GM04503 (cell line): ENCODE results near the gene SLC27A6.
"Not testable (repeated sequence)": the region's sequence is repeated elsewhere in the genome, so short reads cannot be mapped to it uniquely, and the experiment has no call there.

Source experiments
- DNase-seq: peaks from one replicate; pipeline ENCODE4 v3.0.0-alpha.2; 2012; ENCODE audit warnings: low read depth

The SLC27A6 gene

DNA sequence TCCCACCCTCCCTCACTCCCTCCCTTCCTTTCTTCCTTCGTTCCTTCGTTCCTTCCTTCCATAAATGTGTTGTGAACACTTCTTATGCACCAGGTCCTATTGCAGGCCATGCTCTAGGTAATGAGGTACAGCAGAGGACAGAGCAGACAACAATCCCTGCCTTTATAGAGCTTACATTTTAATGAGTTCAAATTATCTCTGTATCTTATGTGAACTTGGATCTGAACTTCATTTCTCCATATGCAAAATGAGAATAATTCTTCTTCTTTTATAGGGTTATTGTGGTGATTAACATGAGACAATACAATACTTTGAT is 37.2 kb downstream of the SLC27A6 start:
- no peak for DNase-seq

DNA sequence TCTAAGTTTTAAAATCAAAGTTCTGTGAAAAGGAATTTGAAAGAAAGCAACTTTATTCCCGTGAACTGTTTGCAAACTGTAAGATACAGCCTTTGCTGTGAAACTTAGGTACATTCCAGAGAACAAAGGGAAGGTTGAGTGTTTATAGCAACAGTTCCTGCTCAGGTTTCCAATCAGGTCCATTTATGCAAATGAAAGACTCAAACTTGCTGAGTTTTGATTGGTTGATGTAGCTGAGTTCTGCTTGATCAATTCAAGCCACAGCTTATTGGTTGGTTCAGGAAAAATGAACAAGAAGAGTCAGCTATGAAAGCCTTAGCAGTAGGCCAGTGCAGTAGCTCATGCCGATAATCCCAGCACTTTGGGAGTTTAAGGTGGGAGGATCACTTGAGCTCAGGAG is 37.9 kb downstream of the SLC27A6 start:
- DNase-seq: no peak

DNA sequence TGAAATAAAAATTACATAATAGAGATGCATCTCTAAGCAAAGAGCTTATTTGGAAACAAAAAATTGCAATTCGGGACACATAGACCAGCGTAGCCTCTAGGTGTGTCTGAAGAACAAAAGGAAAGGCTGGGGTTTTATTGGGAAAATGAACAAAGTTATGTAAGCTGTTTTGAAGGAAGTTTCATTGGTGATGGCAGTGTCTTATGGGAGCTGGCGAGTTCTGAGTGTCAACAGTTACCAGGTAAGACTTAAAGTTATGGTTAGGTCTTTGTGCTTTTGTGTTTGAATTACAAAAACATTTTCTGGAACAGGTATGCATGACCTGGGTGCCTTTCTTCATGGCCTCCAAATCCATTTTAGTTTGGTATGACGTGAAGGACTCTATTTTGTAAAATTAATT is 48.9 kb downstream of the SLC27A6 start:
- DNase-seq: no peak

DNA sequence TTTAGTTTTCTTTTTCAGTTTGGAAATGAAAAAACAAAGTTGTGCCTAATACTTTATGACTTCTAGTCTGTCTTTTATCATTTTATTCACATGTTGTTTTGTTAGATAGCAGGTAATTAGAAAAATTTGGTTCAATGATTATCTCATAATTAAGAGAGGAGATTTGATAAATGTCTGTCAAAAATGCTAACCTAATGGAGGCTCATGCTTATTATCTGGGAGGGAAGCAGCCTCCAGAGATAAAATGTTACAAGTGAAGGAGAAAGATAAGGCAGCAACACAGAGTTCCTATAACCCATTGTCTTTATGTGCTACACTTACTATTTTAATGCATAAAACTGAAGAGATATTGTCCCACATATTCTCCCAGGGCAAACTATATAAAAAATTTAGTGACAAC is 53.5 kb downstream of the SLC27A6 start:
- no peak for DNase-seq

DNA sequence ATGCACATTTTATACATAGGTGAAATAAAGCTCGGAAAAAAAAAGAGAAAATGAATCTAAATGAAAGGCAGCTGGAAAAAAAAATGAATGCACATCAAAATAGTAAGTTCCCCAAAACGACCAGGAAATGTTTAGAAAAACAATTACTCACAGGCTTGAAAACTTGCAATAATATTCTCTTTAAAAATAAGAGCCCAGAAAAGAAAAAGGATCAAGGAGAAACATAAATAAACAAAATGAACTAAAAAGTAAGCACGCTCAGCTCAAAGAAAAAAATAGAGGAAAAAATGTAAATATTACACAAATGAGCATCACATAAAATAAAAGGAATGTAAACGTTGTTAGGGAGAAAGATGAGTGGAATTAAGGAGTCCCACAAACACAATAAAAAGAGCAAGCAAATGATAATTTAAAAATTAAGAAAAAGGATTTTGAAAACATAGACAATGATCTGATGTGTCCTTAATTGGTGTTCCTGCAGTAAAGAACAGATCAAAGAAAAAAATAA is 54.2 kb downstream of the SLC27A6 start:
- DNase-seq: no peak

DNA sequence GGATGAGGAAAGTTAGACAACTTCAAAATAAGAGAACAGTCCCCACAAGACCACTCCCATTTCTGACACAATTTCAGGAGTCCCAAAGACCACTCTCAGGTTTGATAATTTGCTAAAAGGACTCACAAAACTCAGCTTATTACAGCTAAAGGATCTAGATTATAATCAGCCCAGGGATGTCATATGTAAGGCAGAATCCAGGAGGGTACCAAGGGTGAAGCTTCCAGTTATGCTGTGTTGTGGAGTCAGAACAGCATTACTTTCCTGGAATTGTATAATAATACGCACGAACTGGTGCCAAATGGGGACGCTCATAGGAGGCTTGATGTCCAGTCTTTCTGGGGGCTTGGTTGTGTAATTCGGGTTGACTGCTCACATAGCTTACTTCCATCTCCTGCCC is 55.4 kb downstream of the SLC27A6 start:
- DNase-seq: no peak

DNA sequence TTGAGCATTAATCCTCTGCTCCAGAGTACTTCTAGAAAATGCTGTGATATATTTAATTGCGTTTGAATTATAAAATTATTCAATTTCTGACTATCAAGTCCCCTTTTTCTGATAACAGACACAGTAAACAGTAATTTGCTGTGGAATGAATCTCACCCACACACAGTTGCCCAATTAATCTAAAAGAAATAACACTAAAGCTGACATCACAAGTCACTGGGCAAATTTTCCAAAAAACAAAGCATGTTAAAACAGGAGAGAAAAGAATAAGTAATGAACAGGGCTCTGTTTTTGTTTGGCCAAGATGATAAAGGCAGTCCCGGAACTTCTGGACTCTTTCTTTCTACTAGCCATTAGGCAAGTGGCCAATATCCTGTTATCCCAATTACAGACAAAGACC is 56.5 kb downstream of the SLC27A6 start:
- no peak for DNase-seq

DNA sequence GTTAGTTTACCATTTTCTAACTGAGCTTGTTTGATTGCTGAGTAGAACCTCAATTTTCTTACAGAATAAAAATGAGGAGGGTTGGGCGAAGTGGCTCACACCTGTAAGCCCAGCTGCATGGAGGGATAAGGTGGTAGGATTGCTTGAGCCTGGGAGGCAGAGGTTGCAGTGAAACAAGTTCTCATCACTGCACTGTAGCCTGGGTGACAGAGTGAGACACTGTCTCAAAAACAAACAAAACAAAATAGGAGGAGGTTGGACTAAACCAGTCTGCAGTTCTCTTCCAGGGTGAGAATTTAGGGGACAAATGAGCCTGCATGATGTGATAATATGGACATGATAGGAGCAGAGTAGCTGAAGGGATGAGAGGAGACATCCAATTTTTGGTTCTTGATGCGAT is 57.3 kb downstream of the SLC27A6 start:
- no peak for DNase-seq

DNA sequence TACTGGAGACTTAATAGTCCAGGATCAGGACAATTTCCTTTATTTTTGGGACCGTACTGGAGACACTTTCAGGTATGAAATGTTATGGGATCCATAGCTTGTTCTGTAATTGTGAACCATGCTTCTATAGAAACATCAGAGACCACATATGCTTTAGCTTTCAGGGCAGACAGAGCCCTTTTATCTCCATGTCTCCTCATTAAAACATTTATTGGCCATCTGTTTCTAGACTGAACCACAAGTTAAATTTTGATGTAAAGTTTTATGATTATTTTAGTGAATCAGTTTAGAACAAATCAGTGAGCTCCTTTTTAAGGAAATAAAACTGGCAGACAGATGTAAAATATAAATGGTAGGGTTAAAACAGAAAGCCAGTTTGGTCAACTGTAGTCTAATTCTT is 62.0 kb downstream of the SLC27A6 start:
- no peak for DNase-seq

DNA sequence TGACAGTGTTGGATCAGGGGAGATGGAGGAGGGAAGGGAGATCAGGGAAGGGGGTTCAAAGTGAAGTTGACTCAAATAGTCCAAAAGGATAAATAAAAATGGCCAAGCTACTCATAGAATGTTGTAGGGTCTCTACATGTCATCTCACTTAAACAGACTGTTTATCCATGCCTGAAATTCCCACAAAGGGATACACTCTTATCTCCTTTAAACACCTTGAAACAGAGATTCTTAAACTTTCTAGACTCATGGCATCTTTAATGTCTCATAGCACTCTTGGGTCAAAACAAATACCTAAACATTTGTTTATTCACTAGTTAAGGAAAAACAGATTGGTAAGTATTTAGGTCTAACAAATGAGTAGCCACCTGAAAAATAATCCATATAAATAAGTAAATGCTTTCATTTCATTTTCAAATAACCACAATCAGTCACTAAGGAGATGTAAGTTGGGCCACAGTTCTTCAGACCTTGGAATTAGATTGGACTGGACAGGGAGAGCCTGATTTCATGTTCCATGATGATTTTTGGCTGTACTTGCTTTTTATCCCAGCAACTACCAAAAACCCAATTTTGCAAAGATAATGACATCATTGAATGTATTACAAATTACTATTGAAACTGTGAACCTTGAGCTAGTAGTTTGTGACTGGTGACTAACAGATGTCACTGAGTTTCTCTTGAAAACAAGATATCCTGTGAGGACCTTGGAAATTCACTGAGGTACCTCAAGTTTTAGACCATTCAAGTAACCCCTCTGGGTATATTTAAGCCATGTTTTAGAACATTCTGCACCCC is 66.8 kb downstream of the SLC27A6 start:
- no peak for DNase-seq

DNA sequence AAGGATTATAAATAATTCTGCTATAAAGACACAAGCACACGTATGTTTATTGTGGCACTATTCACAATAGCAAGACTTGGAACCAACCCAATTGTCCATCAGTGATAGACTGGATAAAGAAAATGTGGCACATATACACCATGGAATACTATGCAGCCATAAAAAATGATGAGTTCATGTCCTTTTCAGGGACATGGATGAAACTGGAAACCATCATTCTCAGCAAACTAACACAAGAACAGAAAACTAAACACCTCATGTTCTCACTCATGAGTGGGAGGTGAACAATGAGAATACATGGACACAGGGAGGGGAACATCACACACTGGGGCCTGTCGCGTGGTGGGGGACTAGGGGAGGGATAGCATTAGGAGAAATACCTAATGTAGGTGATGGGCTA is 71.0 kb downstream of the SLC27A6 start:
- DNase-seq: not testable (repeated sequence)

DNA sequence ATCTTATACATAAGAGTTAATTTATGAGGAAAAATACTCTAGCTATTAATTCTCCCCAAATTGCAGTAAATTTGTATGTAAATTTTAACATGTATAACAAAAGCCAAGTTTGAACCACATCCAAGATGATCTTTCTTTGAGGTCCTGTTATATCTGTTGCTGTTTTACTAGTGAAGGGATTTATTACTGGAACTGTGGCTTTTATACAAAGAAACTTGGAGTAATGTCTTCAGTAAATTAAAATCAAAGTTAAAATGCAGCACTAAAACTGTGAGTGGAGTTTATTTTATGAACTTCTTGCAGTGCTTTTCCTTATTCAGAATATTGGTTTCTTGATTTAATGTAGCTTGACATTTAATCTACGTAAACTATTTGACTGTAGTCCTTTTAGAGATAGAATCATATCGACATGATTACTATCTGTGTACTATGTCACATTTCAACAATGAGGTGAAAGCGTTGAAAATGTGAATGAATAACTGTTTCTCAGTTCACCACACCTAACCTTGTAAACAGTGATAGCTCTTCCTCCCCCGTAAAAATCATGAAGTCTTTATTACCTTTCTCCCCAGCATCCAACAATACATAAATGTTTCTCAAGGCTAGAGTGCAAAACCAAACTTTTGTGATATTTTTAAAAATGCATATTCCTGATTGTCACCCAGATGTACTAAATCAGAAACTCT is 76.1 kb downstream of the SLC27A6 start:
- DNase-seq: no peak

GRCh38 chr5:129042306-129042705 is 77.0 kb downstream of the SLC27A6 start:
- no peak for DNase-seq

DNA sequence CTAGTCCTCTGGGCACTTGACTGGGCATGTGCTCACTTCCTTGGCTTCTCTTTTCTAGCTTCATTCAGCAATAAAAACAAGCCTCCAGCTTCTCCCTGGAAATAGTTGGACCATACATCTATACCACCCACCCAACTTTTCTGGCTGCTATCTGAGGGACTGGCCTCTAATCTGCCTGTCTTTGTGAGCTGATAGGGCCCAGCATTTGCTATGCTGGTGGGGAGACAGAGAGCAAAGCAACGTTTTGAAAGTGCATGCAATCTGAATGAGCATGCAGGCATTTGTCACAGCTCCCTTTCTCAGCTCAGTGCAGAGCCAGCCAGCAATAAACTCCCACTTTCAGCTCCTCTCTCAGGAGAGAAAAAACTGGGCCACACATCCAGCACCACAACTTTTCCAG is 78.6 kb downstream of the SLC27A6 start:
- DNase-seq: no peak

DNA sequence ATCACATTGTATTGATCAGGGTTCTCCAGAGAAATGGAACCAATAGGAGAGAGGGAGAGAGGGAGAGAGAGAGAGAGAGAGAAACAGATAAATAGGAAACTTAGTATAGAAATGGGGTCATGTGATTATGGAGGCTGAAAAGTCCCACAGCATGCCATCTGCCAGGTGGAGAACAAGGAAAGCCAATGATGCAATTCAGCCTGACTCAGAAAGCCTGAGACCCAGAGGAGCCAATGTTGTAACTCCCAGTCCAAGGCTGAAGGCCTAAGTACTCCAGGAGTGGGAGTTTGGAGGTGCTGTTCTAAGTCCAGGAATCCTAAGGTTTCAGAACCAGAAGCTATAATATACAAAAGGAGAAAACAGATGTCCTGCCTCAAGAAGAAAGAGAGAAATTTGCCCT is 80.9 kb downstream of the SLC27A6 start:
- DNase-seq: no peak

GRCh38 chr5:129048509-129048908 is 83.2 kb downstream of the SLC27A6 start:
- DNase-seq: no peak

GRCh38 chr5:129049126-129049799 is 84.0 kb downstream of the SLC27A6 start:
- no peak for DNase-seq

GRCh38 chr5:129051283-129051682 is 86.0 kb downstream of the SLC27A6 start:
- DNase-seq: no peak

GRCh38 chr5:129053438-129053837 is 88.2 kb downstream of the SLC27A6 start:
- no peak for DNase-seq

- DNase-seq: no peak
These were observed 92.0 kb downstream of the SLC27A6 start for GRCh38 chr5:129057329-129057728.

DNA sequence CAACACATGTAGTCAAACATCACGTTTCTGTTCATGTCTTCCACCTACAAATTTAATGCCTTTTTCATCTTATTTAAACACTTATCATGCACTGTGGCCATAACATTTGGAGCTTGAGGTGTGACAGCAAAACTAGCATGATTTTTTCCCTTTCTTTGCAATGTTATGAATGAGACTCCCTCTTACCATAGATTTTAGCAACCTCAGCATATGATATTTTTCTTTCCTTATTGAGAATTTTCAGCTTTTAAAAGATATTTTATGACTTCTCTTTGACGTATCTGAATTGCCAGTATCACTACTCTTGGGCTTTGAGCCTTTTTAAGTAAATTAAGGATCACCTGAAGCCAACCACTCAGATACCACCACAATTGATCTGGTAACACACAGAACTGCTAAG is 96.6 kb downstream of the SLC27A6 start:
- DNase-seq: no peak

DNA sequence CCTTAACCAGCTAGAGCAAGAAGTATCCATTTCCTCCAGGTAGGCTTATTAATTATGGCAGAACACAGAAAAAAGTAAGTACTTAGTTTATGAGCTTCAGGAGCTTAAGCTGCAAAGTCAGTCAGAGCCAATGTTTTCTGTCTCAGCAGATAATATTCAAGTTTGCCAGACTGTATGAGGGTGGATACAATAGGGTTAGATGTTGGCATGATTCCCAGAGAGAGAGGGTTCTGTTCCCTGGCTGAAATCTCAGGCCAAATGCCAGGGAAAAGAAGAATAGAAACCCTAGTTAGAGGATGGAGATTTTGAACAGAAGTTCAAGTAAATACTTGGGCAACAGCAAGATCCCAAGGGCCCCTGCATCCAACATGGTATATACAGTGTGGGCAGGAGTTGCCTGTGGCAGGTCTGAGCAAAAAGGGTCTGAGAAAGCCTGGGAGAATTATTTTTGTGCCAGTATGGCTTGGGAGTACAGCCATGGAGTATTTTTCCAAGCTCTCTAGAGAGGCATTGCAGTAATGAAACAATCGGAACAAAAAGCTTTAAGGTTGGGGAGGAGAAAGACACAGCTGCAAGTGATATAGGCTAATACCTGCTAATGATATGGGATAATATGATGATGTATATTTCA is 98.3 kb downstream of the SLC27A6 start:
- DNase-seq: no peak

DNA sequence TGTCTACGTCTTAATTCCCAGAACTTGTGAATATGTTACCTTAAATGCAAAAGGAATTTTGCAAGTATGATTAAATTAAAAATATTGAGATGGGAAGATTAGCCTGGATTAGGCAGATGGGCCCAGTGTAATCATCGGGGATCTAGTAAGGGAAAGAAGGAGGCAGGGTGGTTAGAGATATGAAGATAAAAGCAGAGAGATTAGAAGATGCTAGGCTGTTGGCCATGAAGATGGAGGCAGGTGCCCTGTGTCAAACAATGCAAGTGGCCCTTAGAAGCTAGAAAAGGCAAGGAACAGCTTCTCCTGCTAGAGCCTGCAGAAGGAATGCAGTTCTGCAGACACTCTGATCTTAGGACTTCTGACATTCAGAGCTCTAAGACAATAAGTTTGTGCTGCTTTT is 100.4 kb downstream of the SLC27A6 start:
- no peak for DNase-seq
